Endometrial microvascular endothelial cells (primary cell): Measurements from ENCODE around the gene WASF3. TPM values are rescaled to one million over a fixed set of nuclear protein-coding genes. Genes with fewer than 3 reads are reported as not detected.
"Not testable (repeated sequence)": the region's sequence is repeated elsewhere in the genome, so short reads cannot be mapped to it uniquely, and the experiment has no call there.

Experiments
- in situ Hi-C: cut with HindIII; loops from 2 replicates; pipeline ENCODE4 v1.10.0; 2017; ENCODE audit warnings: low sequenced_read_pairs, low pct_unique_long_range_greater_than_20kb; ENCODE audit errors: inconsistent ontology term
- total RNA-seq: library from RNA; depleted of rRNA; stranded (reverse); fragments of >200 nt; gene quantifications from one replicate; pipeline ENCODE4 v1.2.3, GENCODE V29; 2015; ENCODE audit errors: inconsistent ontology term

WASF3 gene
- total RNA-seq, 1 donor from 2014 or later: 1.1 TPM

DNA sequence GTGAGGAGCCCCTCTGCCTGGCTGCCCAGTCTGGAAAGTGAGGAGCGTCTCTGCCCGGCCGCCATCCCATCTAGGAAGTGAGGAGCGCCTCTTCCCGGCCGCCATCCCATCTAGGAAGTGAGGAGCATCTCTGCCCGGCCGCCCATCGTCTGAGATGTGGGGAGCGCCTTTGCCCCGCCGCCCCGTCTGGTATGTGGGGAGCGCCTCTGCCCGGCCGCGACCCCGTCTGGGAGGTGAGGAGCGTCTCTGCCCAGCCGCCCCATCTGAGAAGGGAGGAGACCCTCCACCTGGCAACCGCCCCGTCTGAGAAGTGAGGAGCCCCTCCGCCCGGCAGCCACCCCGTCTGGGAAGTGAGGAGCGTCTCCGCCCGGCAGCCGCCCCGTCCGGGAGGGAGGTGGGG lies 166.1 kb downstream of the WASF3 start:
- in situ Hi-C loops: not testable (repeated sequence)

DNA sequence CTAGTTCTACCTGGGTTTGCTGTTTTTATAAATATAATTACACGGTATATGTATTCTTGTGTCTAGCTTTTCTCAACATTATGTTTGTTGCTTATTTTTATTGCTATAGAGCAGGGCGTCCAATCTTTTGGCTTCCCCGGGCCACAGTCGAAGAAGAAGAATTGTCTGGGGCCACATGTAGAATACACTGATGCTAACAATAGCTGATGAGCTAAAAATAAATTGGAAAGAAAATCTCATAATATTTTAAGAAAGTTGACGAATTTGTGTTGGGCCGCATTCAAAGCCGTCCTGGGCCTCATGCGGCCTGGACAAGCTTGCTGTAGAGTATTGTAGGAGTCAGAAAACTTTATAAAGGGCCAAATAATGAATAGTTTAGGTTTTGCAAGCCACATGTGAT lies 169.2 kb downstream of the WASF3 start:
- in situ Hi-C loops: no loop called here

DNA sequence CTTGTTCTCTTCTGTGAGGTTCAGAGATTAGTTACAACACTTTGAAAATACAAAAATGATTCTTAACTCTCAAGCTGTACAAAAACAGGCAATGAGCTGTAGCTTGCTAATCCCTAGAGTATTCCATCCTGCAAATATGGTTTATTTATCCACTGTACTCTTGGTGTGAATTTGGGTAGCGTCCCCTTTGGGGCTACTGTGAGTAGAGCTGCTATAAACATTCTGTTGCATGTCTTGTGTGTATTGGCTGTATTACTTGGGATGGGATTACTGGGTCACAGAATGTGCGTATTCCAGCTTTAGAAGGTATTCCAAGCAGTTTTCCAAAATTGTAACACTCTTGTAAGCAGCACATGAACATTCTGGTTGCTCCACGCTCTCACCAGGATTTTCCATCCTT lies 169.6 kb downstream of the WASF3 start:
- in situ Hi-C loops: no loop called here

DNA sequence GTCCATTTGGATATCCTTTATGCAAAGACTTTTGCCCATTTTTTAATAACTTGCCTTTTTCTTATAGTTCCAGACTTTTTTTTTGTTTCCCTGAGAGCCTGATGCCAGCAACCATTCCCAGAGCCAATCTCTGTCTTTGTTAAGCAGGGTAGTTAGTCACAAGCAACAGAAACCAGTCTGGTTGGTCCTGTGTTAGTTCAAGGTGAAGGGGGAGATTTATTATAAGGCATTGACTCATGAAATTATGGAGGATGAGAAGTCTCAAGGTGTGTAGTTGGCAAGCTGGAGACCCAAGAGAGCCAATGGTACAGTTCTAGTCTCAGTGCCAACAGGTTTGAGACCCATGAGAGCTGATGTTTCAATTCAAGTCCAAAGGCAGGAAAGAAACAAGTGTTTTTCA lies 170.2 kb downstream of the WASF3 start:
- in situ Hi-C loops: no loop called here

DNA sequence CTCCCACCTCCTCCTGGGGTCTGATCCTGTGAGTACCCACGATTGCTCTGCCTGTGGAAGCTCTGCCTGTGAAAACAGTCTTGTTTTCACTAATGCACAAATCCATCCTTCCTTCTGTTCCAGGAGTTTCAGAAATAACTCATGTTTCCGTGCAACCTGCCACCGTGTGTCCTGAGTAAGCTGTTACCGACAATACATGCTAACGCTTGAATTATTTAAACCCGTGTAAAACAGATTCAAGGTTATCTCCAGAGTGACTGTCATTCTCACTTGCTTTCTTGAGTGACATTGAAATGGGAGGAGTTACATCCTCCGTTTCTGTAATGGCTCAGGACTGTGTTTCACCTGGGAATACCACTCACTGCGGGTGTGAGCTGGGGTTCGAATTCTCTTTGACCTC lies 178.2 kb downstream of the WASF3 start:
- in situ Hi-C loops: no loop called here

Other genes starting within 250 kb of the WASF3 start
- not detected for gene GPR12, start 203.1 kb downstream of the WASF3 start, total RNA-seq